ENCODE data around the gene GRB2. TPM values are rescaled to one million over a fixed set of nuclear protein-coding genes. Genes with fewer than 3 reads are reported as not detected.

Gene GRB2
- total and polyA plus RNA-seq, 10 of the 15 experiments (the other 5 are each of a cell fraction or from before 2014, with no cell fraction given), result 113 to 268 (median 158) TPM

DNA sequence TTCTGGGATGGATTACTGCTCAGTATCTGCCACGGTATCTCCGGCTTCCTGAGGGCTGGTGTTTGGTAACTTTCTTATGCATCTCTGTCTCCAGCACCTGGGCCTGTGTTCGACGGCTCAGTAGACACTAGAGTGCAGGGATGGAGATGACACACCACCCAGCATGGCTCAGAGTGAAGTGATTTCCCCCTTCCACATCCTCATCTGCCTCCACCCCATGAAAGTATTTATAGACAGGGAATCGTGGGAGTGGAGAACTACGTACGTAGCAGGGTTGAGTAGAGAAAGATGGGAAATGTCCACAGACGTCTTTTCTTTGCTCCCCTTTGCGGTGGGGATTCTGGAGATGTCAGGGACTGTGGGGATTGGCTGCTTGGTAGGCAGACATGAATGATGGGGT, 104.4 kb downstream of the GRB2 start:
- H3K27me3 ChIP-seq (replicated peaks in 1 of 2; ENCODE audit: control insufficient read depth in 2 of 2, insufficient read depth in 2 of 2, low read length in 1 of 2), result no peaks in the 10 kb centered on the region
- BruUV-seq (replicated peaks), result no TSS peak
- H3K27ac ChIP-seq (ENCODE audit: control insufficient read depth, insufficient read depth), result no peak overlapping the region
- in situ Hi-C loops (cut with MboI), result no loop called here
- H2AFZ ChIP-seq (ENCODE audit: control insufficient read depth, low read depth, low read length), result no peak overlapping the region
- intact Hi-C loops (cut with micrococcal nuclease; ENCODE audit: unreplicated experiment), result no loop called here
- SMC1A ChIA-PET (ENCODE audit: uncharacterized antibody, unreplicated experiment), result interaction anchor here (13.6 kb wide), 1 partner anchor 16 kb away, joined by 243 read pairs; no protein-coding TSS in a partner anchor
- TF ChIP-seq, protein P1, sequence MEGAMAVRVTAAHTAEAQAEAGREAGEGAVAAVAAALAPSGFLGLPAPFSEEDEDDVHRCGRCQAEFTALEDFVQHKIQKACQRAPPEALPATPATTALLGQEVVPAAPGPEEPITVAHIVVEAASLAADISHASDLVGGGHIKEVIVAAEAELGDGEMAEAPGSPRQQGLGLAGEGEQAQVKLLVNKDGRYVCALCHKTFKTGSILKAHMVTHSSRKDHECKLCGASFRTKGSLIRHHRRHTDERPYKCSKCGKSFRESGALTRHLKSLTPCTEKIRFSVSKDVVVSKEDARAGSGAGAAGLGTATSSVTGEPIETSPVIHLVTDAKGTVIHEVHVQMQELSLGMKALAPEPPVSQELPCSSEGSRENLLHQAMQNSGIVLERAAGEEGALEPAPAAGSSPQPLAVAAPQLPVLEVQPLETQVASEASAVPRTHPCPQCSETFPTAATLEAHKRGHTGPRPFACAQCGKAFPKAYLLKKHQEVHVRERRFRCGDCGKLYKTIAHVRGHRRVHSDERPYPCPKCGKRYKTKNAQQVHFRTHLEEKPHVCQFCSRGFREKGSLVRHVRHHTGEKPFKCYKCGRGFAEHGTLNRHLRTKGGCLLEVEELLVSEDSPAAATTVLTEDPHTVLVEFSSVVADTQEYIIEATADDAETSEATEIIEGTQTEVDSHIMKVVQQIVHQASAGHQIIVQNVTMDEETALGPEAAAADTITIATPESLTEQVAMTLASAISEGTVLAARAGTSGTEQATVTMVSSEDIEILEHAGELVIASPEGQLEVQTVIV (IDR thresholded peaks at IDR 0.05; ENCODE audit: borderline replicate concordance, partially characterized antibody), result no peak
- TF ChIP-seq RUNX3 (IDR thresholded peaks at IDR 0.05; ENCODE audit: low read length) (no peak), SREBF1 (IDR thresholded peaks at IDR 0.05; ENCODE audit: low read length) (no peak), GABPA (IDR thresholded peaks at IDR 0.05; ENCODE audit: low read depth) (no peak), SMARCA5 (IDR thresholded peaks at IDR 0.05) (no peak), BACH1 (IDR thresholded peaks at IDR 0.05; ENCODE audit: borderline replicate concordance) (no peak), FOXM1 (IDR thresholded peaks at IDR 0.05; ENCODE audit: low read depth, low read length) (no peak), TCF12 (IDR thresholded peaks at IDR 0.05; ENCODE audit: low read depth, low read length) (no peak), CBFB (IDR thresholded peaks at IDR 0.05; ENCODE audit: low read depth) (no peak), TAF1 (IDR thresholded peaks at IDR 0.05; ENCODE audit: borderline replicate concordance, low read depth, low read length) (no peak), TARDBP (IDR thresholded peaks at IDR 0.05; ENCODE audit: borderline replicate concordance) (no peak)
- TF ChIP-seq, protein P2, sequence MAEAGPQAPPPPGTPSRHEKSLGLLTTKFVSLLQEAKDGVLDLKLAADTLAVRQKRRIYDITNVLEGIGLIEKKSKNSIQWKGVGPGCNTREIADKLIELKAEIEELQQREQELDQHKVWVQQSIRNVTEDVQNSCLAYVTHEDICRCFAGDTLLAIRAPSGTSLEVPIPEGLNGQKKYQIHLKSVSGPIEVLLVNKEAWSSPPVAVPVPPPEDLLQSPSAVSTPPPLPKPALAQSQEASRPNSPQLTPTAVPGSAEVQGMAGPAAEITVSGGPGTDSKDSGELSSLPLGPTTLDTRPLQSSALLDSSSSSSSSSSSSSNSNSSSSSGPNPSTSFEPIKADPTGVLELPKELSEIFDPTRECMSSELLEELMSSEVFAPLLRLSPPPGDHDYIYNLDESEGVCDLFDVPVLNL (IDR thresholded peaks at IDR 0.05; ENCODE audit: low read depth, low read length), result no peak
- ATAC-seq (no peak), FAIRE-seq (no peak), DNase-seq (ENCODE audit: low read depth, low spot score) (no peak)
- no peaks in the 10 kb centered on the region for H4K20me1 ChIP-seq (ENCODE audit: control insufficient read depth, insufficient read depth)
- H3K4me1 ChIP-seq (ENCODE audit: control insufficient read depth, insufficient read depth, low read length), result peaks cover 24% of the 10 kb centered on the region
- no peaks in the 10 kb centered on the region for H3K36me3 ChIP-seq (ENCODE audit: control insufficient read depth in 2 of 2, insufficient read depth in 2 of 2, low read length in 1 of 2)
- H3K4me3 ChIP-seq, result no peak overlapping the region
- H3K9ac ChIP-seq (ENCODE audit: control insufficient read depth, insufficient read depth, low read length), result no peak overlapping the region
- no peaks in the 10 kb centered on the region for H3K9me3 ChIP-seq (replicated peaks; ENCODE audit: control insufficient read depth, insufficient read depth, low read length)
- POLR2A ChIA-PET, result interaction anchor here (0.6 to 14.5 kb wide), 4 partner anchors 12 to 102 kb away, joined by 4 to 255 read pairs (median 7); partner anchors contain the start of gene SLC25A19
- 94% methylated on average over 9 of the region's 9 CpGs for WGBS (ENCODE audit: insufficient coverage, insufficient replicate concordance, low lambda C conversion rate, missing lambda C conversion rate)
- CTCF ChIA-PET, result no interaction called here
- peaks cover 1% of the 10 kb centered on the region; the same call in 1 of the 2 replicates for H3K79me2 ChIP-seq (ENCODE audit: control insufficient read depth, insufficient read depth, low read length)
- H3K4me2 ChIP-seq (ENCODE audit: control insufficient read depth, insufficient read depth), result no peak overlapping the region
- RAD21 ChIA-PET (ENCODE audit: unreplicated experiment), result interaction anchor here (1.1 kb wide), 1 partner anchor 12 kb away, joined by 3 read pairs; the partner anchor contains the start of gene SLC25A19

Measured in GM12878 (cell line).